GM12872 (cell line): Measurements from ENCODE around the gene WFIKKN1.

Experiments used
- CTCF ChIP-seq: IDR thresholded peaks from 3 replicates; pipeline ENCODE4 v1.5.1; 2011; ENCODE audit warnings: low read depth, mild to moderate bottlenecking, low read length, moderate library complexity; ENCODE audit not compliant: insufficient read depth

The WFIKKN1 gene

GRCh38 chr16:626787-627453 is 3.9 kb upstream of the WFIKKN1 start:
- TF ChIP-seq CTCF, result no peak

- TF ChIP-seq CTCF, result no peak
These were observed 3.1 kb upstream of the WFIKKN1 start for GRCh38 chr16:627454-628239.

- TF ChIP-seq CTCF, result no peak
These were observed 2.3 kb upstream of the WFIKKN1 start for GRCh38 chr16:628321-629061.

GRCh38 chr16:629185-629832 is 1.5 kb upstream of the WFIKKN1 start:
- TF ChIP-seq CTCF, result no peak

GRCh38 chr16:629833-630248 is 944 bp upstream of the WFIKKN1 start:
- no peak for TF ChIP-seq CTCF

- no peak for TF ChIP-seq CTCF
These were observed 453 bp upstream of the WFIKKN1 start for GRCh38 chr16:630249-630814.
